ENCODE measurements around the gene LRRC1. TPM values are rescaled to one million over a fixed set of nuclear protein-coding genes. Genes with fewer than 3 reads are reported as not detected.
A peak's percentile ranks its signal among the peaks of the same experiment; 100 is the strongest.

The LRRC1 gene
- total RNA-seq, 1 donor from 2014 or later = 16.3 TPM

DNA sequence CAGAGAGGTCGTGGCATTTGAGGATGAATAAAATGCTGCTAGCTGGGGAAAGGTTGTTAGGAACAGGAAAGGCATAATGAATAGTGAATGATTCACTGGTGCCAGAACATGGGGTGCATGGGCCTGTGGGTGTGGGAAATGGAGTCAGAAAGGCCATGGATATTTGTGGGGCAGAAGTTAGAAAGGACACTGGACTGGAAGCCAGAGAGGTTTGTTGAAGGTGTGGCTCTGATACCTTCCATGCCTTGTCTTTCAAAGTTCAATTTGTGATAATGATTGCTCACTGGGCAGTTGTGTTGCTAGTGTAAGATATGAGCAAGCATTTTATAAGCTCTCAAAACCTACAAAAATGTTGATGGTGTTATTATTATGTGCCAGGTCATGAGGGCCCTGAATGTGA lies 32.7 kb downstream of the LRRC1 start:
- TF ChIP-seq, protein P1, sequence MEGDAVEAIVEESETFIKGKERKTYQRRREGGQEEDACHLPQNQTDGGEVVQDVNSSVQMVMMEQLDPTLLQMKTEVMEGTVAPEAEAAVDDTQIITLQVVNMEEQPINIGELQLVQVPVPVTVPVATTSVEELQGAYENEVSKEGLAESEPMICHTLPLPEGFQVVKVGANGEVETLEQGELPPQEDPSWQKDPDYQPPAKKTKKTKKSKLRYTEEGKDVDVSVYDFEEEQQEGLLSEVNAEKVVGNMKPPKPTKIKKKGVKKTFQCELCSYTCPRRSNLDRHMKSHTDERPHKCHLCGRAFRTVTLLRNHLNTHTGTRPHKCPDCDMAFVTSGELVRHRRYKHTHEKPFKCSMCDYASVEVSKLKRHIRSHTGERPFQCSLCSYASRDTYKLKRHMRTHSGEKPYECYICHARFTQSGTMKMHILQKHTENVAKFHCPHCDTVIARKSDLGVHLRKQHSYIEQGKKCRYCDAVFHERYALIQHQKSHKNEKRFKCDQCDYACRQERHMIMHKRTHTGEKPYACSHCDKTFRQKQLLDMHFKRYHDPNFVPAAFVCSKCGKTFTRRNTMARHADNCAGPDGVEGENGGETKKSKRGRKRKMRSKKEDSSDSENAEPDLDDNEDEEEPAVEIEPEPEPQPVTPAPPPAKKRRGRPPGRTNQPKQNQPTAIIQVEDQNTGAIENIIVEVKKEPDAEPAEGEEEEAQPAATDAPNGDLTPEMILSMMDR (IDR thresholded peaks at IDR 0.05) = no peak
- Histone ChIP-seq H3K9me3 (no peaks in the 10 kb centered on the region), H3K36me3 (no peaks in the 10 kb centered on the region), H3K4me1 (peaks cover 0 to 48% of the 10 kb centered on the region in 2 donors), H3K27ac (peak overlapping the region in 1 of 2 donors; percentile 6), H3K4me3 (no peak overlapping the region), H3K27me3 (no peaks in the 10 kb centered on the region)
- intact Hi-C loops (cut with DNase I) = no loop called here
- no peak for DNase-seq (ENCODE audit: low spot score in 2 of 2)

DNA sequence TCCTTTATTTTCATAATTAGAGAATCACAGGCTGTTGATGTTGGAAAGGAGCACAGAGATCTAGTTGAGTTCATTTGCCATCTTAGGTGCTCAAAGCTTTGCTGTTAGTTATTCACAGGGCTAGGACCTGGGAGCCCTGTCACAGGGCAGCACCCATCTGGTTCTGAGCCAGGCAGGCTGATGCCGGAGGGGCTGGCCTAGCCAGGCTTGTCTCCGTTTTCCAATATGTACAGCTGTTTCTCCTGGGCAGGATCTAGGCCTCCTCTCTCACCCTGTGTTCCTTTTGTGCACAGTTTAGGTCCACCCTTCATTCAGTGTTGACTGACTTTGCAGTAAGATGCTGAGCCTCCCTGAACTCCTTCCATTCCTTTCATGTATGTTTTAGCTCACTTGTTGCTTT lies 33.4 kb downstream of the LRRC1 start:
- no peaks in the 10 kb centered on the region for H3K36me3 ChIP-seq
- no peak overlapping the region for H3K4me3 ChIP-seq
- no peaks in the 10 kb centered on the region for H3K9me3 ChIP-seq
- no peak for DNase-seq (ENCODE audit: low spot score in 2 of 2)
- intact Hi-C loops (cut with DNase I) = no loop called here
- H3K27ac ChIP-seq = peak overlapping the region in 1 of 2 donors; percentile 6
- TF ChIP-seq, protein P1 (IDR thresholded peaks at IDR 0.05) = no peak
- peaks cover 0 to 43% of the 10 kb centered on the region in 2 donors for H3K4me1 ChIP-seq
- no peaks in the 10 kb centered on the region for H3K27me3 ChIP-seq

DNA sequence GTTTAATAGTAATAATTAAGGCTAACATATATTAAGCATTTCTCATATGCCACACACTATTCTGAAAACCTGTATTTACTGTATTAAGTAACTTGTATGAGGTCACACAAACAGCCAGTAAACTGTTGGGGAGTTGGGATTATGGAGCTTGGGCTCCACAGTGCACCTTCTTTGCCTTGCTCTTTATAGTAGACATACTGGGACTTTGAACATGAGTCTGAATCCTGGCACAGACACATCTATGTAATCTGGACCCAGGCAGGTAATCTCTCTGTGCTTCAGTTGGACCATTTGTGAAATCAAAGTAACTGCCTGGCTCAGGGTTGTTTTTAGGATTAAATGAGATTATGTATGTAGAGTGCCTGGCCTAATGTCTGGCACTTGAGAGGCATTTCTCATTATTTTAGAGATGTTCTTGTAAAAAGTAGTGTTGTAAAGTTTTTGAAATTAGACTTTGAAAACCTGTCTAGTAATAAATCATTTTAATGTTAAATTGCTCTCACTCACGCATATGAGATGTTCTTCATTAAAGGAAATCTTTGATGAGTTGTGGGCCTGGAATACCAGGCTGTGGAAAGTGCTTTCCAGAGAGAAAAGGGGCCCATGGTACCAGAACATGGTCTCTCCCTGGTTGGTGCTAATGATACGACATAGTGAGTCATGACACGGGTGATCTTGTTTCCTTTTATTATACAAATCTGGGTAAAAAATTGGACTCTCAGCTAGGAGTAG lies 34.3 kb downstream of the LRRC1 start:
- Histone ChIP-seq H3K27ac (no peak overlapping the region), H3K27me3 (no peaks in the 10 kb centered on the region), H3K4me3 (no peak overlapping the region), H3K4me1 (peaks cover 0 to 43% of the 10 kb centered on the region in 2 donors), H3K9me3 (no peaks in the 10 kb centered on the region), H3K36me3 (no peaks in the 10 kb centered on the region)
- intact Hi-C loops (cut with DNase I) = no loop called here
- TF ChIP-seq, protein P1 (IDR thresholded peaks at IDR 0.05) = no peak
- no peak for DNase-seq (ENCODE audit: low spot score in 2 of 2)

DNA sequence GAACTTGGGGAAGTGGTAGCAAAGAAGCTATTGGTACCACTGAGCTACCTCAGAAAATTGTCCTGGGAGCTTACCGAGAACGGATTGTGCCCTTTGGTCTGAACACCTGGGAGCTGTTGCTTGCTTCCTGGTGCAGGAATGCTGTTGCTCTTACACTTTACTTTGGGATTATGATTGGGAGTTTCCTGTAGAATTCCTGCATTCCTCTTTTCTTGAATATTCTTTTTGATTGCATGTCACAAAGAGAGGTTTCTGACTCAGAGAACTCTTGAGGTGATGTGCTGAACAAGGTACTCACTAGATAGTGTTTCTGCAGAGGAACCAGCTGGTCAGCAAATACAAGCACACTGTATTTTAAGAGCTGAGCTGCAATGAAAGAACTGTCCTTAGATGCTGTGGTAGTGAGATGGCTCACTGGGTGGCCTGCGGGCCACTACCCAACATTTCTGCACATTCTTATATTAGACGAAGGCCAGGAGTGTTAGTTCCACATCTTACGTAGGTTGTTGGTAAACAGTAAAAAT lies 35.0 kb downstream of the LRRC1 start:
- H3K4me3 ChIP-seq = no peak overlapping the region
- DNase-seq (ENCODE audit: low spot score in 2 of 2) = no peak
- intact Hi-C loops (cut with DNase I) = loop anchor here (5.0 kb wide), 1 partner anchor 32 kb away; the partner anchor contains the start of gene LRRC1
- H3K4me1 ChIP-seq = peaks cover 0 to 42% of the 10 kb centered on the region in 2 donors
- H3K27me3 ChIP-seq = no peaks in the 10 kb centered on the region
- H3K36me3 ChIP-seq = no peaks in the 10 kb centered on the region
- H3K9me3 ChIP-seq = no peaks in the 10 kb centered on the region
- peak overlapping the region in 1 of 2 donors; percentile 8 for H3K27ac ChIP-seq
- TF ChIP-seq, protein P1 (IDR thresholded peaks at IDR 0.05) = no peak

DNA sequence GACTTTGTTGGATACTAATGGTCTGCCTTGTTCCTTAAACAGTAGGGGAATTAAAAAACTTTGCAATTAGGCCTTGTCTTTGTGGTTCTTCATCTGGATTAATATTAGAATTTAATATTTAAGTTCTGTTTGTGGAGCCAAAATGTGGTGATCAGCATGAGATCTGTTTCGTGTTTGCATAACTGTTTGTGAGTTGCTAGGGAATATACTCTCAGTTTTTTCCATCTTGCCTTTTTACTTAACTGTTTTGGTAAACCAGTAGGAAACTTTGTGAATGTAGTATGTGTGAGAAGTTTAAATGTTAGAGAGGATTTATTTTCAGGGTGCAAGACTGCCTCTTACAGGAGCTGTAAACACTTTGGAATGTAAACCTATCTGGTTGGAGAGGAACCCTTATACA lies 35.6 kb downstream of the LRRC1 start:
- TF ChIP-seq, protein P1 (IDR thresholded peaks at IDR 0.05) = no peak
- no peaks in the 10 kb centered on the region for H3K36me3 ChIP-seq
- H3K27me3 ChIP-seq = no peaks in the 10 kb centered on the region
- intact Hi-C loops (cut with DNase I) = loop anchor here (5.0 kb wide), 1 partner anchor 33 kb away; the partner anchor contains the start of gene LRRC1
- no peak overlapping the region for H3K4me3 ChIP-seq
- no peak for DNase-seq (ENCODE audit: low spot score in 2 of 2)
- peak overlapping the region in 1 of 2 donors; percentile 8 for H3K27ac ChIP-seq
- H3K9me3 ChIP-seq = no peaks in the 10 kb centered on the region
- H3K4me1 ChIP-seq = peaks cover 0 to 36% of the 10 kb centered on the region in 2 donors

Measured in ascending aorta (tissue), 2 donors.